HEK293 (cell line): Measurements from ENCODE around the gene FAHD2A.

Experiments used
- CTCF ChIA-PET: fragments of 350-600 bp; formaldehyde crosslinking; extraction: SDS; loops from one replicate; lab custom pipeline; 2021; ENCODE audit warnings: antibody characterized with exemption; lab: Yijun Ruan, JAX
- POLR2A ChIA-PET: fragments of 300-600 bp; formaldehyde crosslinking; extraction: SDS; loops from one replicate; lab custom pipeline; 2020; ENCODE audit warnings: antibody characterized with exemption, inconsistent platforms; lab: Yijun Ruan, JAX
- H3K27ac ChIP-seq: fragments of 200-500 bp; sonication (Bioruptor generic); 2 replicates; pipeline ENCODE4 v1.5.1; 2014; ENCODE audit warnings: low read depth, low read length, control low read depth, inconsistent platforms; ENCODE audit errors: extremely low read depth
- H3K36me3 ChIP-seq, 2 experiments: fragments of 200-500 bp in 1 of 2; sonication (Bioruptor generic) in 1 of 2; 1 replicate in 1 of 2; 2 replicates in 1 of 2; pipeline ENCODE4 v1.5.1; 2014 to 2017; ENCODE audit warnings: inconsistent platforms in 2 of 2, low read length in 2 of 2; ENCODE audit not compliant: control insufficient read depth in 2 of 2, insufficient read depth in 1 of 2
- H3K4me1 ChIP-seq: fragments of 200-500 bp; sonication (Bioruptor generic); 2 replicates; pipeline ENCODE4 v1.5.1; 2014; ENCODE audit warnings: mild to moderate bottlenecking, low read length, inconsistent platforms; ENCODE audit not compliant: control insufficient read depth, insufficient read depth
- H3K4me3 ChIP-seq: 2 replicates; pipeline ENCODE4 v1.5.1; 2011; ENCODE audit warnings: low read depth, mild to moderate bottlenecking, control low read depth, low read length, moderate library complexity
- H3K9me3 ChIP-seq: fragments of 200-500 bp; sonication (Bioruptor generic); 2 replicates; pipeline ENCODE4 v1.5.1; 2014; ENCODE audit warnings: low read depth, low read length, inconsistent platforms; ENCODE audit not compliant: control insufficient read depth, insufficient read depth
- BCL6B ChIP-seq: fragments of 450-650 bp; formaldehyde crosslinking; IDR thresholded peaks from 2 replicates; pipeline ENCODE4 v1.5.1; 2017; ENCODE audit warnings: missing biosample characterization, missing genetic modification characterization
- CTCF ChIP-seq: fragments of 450-650 bp; formaldehyde crosslinking; IDR thresholded peaks from 2 replicates; pipeline ENCODE4 v1.5.1; 2016; ENCODE audit warnings: missing biosample characterization, missing genetic modification characterization
- INSM2 ChIP-seq: fragments of 450-650 bp; formaldehyde crosslinking; IDR thresholded peaks from 2 replicates; pipeline ENCODE4 v1.5.1; 2016; ENCODE audit warnings: missing biosample characterization, missing genetic modification characterization
- SP7 ChIP-seq: fragments of 450-650 bp; formaldehyde crosslinking; IDR thresholded peaks from 2 replicates; pipeline ENCODE4 v1.5.1; 2016; ENCODE audit warnings: missing biosample characterization, missing genetic modification characterization
- ZBTB44 ChIP-seq: fragments of 450-650 bp; IDR thresholded peaks from 2 replicates; pipeline ENCODE4 v1.5.1; 2018; ENCODE audit warnings: missing biosample characterization, mild to moderate bottlenecking, missing genetic modification characterization
- ZNF133 ChIP-seq: fragments of 450-650 bp; formaldehyde crosslinking; IDR thresholded peaks from 2 replicates; pipeline ENCODE4 v1.5.1; 2016; ENCODE audit warnings: missing biosample characterization, missing genetic modification characterization
- ZNF19 ChIP-seq: fragments of 450-650 bp; formaldehyde crosslinking; IDR thresholded peaks from 2 replicates; pipeline ENCODE4; 2016; ENCODE audit warnings: missing biosample characterization, missing genetic modification characterization, low read depth
- ZNF248 ChIP-seq: fragments of 450-650 bp; formaldehyde crosslinking; IDR thresholded peaks from 2 replicates; pipeline ENCODE4 v1.5.1; 2017; ENCODE audit warnings: missing biosample characterization, missing genetic modification characterization
- ZNF292 ChIP-seq: fragments of 450-650 bp; formaldehyde crosslinking; IDR thresholded peaks from 2 replicates; pipeline ENCODE4 v1.5.1; 2016; ENCODE audit warnings: low read depth, missing biosample characterization, missing genetic modification characterization, borderline replicate concordance
- ZNF37A ChIP-seq: fragments of 450-650 bp; IDR thresholded peaks from 2 replicates; pipeline ENCODE4 v1.5.1; 2018; ENCODE audit warnings: missing biosample characterization, missing genetic modification characterization
- ZNF423 ChIP-seq: fragments of 450-650 bp; formaldehyde crosslinking; IDR thresholded peaks from 2 replicates; pipeline ENCODE4 v1.5.1; 2016; ENCODE audit warnings: missing biosample characterization, missing genetic modification characterization
- ZNF48 ChIP-seq: fragments of 450-650 bp; formaldehyde crosslinking; IDR thresholded peaks from 2 replicates; pipeline ENCODE4 v1.5.1; 2016; ENCODE audit warnings: missing biosample characterization, missing genetic modification characterization
- ZNF518A ChIP-seq: fragments of 450-650 bp; formaldehyde crosslinking; conservative IDR thresholded peaks from 2 replicates; pipeline ENCODE4 v1.5.1; 2016; ENCODE audit warnings: low read depth, missing biosample characterization, missing genetic modification characterization
- ZNF549 ChIP-seq: fragments of 450-650 bp; IDR thresholded peaks from 2 replicates; pipeline ENCODE4 v1.5.1; 2018; ENCODE audit warnings: missing biosample characterization, missing genetic modification characterization, mild to moderate bottlenecking, inconsistent platforms, moderate library complexity
- ZNF626 ChIP-seq: fragments of 450-650 bp; sonication (Bioruptor Pico); formaldehyde crosslinking; IDR thresholded peaks from 2 replicates; pipeline ENCODE4 v1.5.1; 2018; ENCODE audit warnings: missing biosample characterization, missing genetic modification characterization, inconsistent platforms
- ZNF704 ChIP-seq: fragments of 450-650 bp; formaldehyde crosslinking; IDR thresholded peaks from 2 replicates; pipeline ENCODE4 v1.5.1; 2016; ENCODE audit warnings: missing biosample characterization, missing genetic modification characterization
- ZNF791 ChIP-seq: fragments of 450-650 bp; formaldehyde crosslinking; IDR thresholded peaks from 2 replicates; pipeline ENCODE4 v1.5.1; 2016; ENCODE audit warnings: missing biosample characterization, missing genetic modification characterization
- ZNF792 ChIP-seq: fragments of 450-650 bp; formaldehyde crosslinking; IDR thresholded peaks from 2 replicates; pipeline ENCODE4 v1.5.1; 2016; ENCODE audit warnings: missing biosample characterization, missing genetic modification characterization
- ZSCAN18 ChIP-seq: fragments of 450-650 bp; formaldehyde crosslinking; IDR thresholded peaks from 2 replicates; pipeline ENCODE4 v1.5.1; 2016; ENCODE audit warnings: missing biosample characterization, missing genetic modification characterization

FAHD2A gene

GRCh38 chr2:95366514-95366913 is 36.0 kb upstream of the FAHD2A start:
- Histone ChIP-seq H3K9me3 (no peaks in the 10 kb centered on the region), H3K4me3 (no peak overlapping the region)
- ChIA-PET POLR2A (no interaction called here), CTCF (interaction anchor here (1.0 to 1.6 kb wide), 2 partner anchors 23 to 135 kb away, joined by 3 to 7 read pairs; no protein-coding TSS in a partner anchor)
- TF ChIP-seq ZNF37A (tag by site-specific recombination): no peak
- no peak for TF ChIP-seq ZBTB44
- TF ChIP-seq ZNF248 (tag by site-specific recombination): no peak
- TF ChIP-seq ZNF518A (tag by site-specific recombination): no peak
- TF ChIP-seq ZNF626 (tag by site-specific recombination): no peak
- no peak for TF ChIP-seq ZNF792 (tag by site-specific recombination)
- TF ChIP-seq ZNF292: no peak
- TF ChIP-seq SP7 (tag by site-specific recombination): no peak
- TF ChIP-seq, all 188 proteins: peak for 0
- Histone ChIP-seq H3K4me1 (no peaks in the 10 kb centered on the region), H3K27ac (no peak overlapping the region), H3K36me3 (no peaks in the 10 kb centered on the region)

GRCh38 chr2:95372216-95372829 is 30.2 kb upstream of the FAHD2A start:
- H3K4me1 ChIP-seq: no peaks in the 10 kb centered on the region
- H3K27ac ChIP-seq: no peak overlapping the region
- H3K4me3 ChIP-seq: no peak overlapping the region
- H3K9me3 ChIP-seq: no peaks in the 10 kb centered on the region
- ChIA-PET POLR2A (no interaction called here), CTCF (interaction anchor here (0.6 kb wide), 1 partner anchor 17 kb away, joined by 3 read pairs; no protein-coding TSS in a partner anchor)
- no peak for TF ChIP-seq CTCF (tag by site-specific recombination)
- TF ChIP-seq ZNF48 (tag by site-specific recombination): no peak
- no peak for TF ChIP-seq ZNF792 (tag by site-specific recombination)
- TF ChIP-seq INSM2 (tag by site-specific recombination): no peak
- TF ChIP-seq ZSCAN18 (tag by site-specific recombination): no peak
- no peak for TF ChIP-seq ZNF133 (tag by site-specific recombination)
- no peak for TF ChIP-seq ZNF549 (tag by site-specific recombination)
- TF ChIP-seq BCL6B (tag by site-specific recombination): no peak
- TF ChIP-seq ZNF19 (tag by site-specific recombination): no peak
- no peak for TF ChIP-seq ZNF704 (tag by site-specific recombination)
- TF ChIP-seq ZNF423: no peak
- no peak for TF ChIP-seq ZNF791 (tag by site-specific recombination)
- H3K36me3 ChIP-seq: no peaks in the 10 kb centered on the region
